HuH-7 (cell line): ENCODE measurements around the gene TLE4.

Source experiments
- DNase-seq: peaks from one replicate; pipeline ENCODE4 v3.0.0; 2011; ENCODE audit warnings: low spot score

TLE4 gene

DNA sequence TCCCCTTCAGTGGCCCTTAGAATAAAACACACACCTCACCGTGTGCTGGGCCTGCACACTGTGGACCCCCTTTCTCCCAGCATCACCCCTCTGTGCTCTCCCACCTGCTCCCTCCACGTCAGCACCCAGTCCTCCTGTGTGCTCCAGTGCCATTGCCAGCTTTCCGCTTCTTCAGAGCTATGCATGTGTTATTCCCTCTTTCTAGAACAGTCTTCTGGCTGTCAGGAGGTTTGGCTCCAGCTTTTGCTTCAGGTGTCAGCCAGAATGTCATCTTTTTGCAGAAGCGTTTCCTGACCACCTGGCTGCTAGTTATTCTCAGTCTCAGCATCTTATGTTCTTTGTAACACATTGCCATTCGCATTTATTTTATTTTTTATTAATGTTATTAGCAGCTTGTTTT is 119.7 kb downstream of the TLE4 start:
- DNase-seq = no peak

DNA sequence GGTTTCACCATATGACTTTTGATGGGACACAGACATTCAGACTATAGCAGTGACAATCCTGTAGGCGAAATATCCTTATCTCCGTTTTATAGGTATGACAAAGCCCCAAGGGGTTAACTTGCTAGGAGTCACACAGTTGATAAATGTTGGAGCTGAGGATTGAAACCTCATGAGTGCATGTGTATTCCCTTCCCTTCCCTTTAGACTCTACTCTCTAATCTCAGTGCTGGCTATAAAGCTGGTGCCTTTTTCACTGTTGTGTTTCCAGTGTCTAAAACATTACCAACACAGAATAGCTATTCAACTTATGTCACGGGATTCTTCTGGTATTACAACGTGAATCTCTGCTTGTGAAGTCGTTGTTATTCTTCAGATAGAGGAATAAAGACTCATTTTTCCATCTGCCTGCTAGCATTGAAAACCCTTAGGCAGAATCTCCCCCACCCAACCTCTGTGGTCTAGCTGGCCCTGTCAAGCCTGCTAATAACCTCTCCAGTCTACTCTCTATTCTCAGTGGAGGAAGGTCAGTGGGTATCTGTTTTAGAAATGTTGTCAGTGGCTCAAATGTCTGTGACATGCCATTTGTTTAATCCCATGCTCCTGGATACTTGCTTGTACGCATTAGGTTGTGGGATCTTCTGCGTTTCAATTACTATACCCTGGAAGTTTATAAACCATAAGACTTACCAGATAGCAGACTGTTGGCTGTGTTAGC is 121.2 kb downstream of the TLE4 start:
- DNase-seq = no peak

DNA sequence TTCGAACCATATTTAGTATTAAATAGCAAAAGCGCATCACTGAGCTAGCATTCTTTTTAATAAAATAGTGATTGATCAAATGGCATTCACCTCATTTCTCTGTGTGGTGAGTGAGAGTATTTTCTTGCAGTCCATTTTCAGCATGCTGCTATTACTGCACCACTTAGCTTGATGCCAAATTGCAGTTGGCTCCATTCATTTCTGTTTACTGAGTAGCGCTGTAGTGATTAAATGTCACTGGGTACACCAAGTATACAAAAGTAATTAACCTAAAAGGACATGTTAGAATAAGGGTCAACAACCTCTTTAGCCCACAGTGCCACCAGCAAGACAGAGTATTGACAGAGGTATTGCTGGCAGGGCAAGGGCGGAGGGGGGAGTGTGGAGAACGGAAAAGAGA is 122.0 kb downstream of the TLE4 start:
- DNase-seq = no peak

DNA sequence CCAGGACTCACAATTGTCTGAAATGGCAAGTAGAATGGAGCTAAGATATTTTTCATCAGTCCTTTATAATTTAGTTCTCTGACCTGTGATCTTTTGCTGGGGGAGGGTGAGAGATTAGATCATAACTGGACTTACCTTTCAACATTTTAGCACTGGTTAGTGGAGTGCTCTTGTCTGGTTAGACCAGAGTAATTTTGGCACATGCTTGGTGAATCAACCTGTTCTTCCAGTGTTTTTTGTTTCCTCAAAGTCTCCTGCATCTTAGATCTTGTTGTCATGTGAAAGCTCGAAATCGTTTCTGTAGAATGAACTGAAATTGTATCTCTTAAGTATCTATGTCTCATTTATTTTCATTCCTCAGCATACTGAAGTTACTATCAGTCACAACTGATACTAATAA is 122.4 kb downstream of the TLE4 start:
- no peak for DNase-seq

DNA sequence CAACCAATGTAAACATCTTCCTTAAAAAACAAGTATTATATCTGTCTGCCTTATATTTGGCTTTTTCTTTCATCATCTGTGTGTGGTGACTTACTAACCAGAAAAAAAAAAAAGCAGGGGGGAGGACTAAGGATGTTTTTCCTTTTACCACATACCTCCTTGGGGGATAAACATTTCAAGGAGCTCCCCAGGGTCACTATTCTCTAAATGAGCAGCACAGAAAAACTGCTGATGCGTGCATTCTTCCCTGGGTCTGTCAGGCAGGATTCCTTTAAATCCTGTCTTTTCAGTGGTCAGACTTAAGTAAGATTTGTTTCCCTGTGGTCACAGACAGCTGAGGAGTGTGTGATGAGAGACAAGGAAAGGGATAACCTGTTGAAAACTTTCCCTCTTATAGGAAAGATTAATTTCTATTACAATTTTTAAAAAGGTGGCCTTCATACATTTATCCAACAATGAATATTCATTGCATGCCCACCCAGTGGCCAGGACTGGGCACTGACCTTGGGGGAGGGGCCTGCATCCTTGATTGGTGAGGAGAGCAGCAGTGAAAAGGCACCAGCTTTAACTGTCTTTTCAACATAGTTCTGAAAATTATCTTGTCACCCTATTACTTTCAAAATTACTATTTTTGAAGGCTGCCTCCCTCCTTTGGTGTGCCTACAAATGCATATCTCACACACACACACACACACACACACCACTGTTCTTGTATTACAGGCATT is 123.1 kb downstream of the TLE4 start:
- DNase-seq = no peak

DNA sequence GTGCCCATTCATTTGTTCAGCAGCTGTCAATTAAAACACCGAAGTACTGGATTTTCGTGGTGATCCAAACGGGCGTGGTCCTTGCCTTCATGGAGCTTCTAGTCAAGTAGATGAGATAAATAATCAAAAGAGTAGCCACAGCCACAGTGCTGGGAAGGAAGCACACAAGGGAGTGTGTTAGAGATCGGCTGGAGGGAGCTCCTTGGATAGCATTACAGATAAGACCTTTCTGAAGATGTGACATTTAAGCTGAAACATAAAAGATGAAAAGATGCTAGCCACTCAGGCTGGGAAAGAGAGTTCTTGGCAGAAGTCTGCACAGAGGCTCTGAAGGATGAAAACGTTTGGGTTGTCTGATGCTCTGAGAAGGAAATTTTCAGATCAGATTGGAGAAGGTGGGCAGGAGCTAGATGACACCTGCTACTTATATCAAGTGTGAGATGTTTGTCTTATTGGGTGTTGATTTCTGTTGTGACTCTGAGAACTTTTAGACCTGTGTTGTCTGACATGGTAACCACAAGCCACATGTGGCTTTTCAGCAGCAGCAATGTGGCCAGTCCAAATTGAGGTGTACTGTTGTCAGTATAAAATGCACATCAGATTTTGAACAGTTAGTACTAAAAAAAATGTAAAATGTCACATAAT is 123.9 kb downstream of the TLE4 start:
- DNase-seq = no peak

DNA sequence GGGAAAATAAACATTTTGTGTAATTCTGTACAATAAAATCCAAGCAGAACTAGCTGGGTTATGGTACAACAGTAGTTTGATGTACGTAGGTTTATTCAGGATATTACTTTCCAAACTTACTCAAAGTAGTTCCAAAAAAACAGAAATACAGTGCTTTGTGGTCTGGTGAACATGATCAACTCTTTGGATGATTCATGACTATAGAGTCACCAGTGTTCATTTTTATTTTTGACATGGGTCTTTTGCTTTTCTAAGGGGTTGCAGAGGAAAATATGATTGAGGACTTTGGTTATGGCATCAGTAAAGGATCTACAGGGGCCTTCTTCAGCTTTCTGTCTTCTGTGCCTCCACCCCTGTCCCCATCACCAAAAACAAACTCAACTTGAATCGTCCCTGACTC is 127.2 kb downstream of the TLE4 start:
- no peak for DNase-seq

DNA sequence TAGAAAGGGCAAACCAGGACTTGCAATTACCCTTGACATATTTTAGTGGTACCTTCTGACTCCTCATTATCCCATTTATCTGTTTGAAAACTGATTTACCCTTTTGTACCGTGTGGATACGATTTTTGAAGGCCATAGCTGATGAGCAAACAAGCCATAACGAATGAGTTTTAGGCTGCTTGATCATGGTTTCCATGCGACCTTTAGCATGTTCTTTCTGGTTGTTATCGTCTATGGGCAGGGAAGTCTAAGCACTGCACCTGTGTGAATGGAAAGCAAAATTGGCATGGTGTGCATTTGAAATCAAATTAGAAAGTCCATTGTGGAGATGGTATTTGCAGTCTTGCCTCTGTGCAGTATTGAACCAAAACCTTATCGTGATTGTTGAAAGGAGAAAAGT is 127.7 kb downstream of the TLE4 start:
- no peak for DNase-seq

DNA sequence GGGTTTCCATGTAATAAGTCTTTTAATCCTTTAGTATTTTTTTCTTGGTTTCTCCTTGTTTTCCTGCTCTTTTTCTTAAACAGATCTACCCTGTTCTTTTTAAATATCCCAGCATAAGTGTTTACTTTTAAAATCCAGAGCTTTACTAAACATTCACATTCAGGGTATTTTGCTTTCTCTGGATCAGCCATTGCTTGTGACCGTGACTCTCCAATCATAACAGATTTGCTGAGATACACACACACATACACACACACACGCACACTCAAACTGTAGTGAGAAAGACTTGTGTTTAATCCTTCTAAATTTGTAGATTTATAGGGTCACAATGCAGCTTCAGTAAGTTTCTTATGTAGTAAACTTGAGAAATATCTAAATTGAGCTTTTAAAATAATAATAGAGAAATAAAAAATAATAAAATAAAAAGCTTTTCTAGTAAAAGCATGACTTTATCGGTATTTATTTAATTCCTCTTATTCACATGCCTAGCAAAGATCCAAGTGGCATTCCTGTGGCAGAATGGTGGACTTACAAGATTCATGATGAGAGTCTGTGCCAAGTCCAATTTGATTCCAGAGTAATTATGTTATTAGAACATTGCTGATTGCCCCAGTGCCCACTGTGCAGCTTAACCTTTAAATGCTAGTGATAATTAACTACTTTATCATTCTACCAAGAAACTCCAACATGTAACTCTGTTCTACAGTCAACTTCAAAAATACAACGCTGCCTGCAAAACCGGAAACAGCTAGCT is 129.0 kb downstream of the TLE4 start:
- no peak for DNase-seq

DNA sequence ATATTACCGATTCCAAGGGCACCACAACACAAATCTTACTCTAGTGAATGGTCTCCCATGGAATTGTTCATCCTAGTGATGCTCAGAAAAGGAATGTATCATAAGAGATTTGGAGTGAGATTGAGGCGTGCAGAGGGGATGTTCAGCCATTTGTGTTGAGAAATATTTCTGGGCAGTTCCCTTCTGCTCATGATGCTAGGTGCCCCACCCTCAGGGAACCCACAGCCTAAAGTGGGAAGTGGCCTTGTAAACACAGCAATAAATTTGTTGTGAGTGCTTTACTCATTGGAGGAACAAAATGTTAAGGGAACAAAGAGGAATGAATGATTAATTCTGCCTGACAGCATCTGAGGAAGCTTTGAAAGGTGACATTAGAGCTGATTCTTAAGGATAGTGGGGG is 129.9 kb downstream of the TLE4 start:
- DNase-seq = no peak

DNA sequence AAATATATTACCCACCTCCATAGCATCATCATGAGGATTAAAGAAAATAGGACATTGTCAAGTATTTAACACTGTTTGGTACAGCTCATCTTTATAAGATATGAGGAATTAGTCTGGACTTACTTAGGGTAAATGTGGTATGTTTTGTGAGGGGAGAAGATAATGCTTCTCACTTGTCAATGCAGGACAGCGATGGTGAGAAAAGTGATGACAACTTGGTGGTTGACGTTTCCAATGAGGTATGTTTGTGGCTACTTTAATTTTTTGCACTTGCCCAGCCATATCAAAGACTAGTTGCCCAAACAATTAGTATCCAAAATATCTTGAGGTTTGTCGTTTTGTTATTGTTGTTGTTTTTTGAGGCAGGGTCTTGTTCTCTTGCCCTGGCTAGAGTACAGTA is 133.9 kb downstream of the TLE4 start:
- DNase-seq = no peak

DNA sequence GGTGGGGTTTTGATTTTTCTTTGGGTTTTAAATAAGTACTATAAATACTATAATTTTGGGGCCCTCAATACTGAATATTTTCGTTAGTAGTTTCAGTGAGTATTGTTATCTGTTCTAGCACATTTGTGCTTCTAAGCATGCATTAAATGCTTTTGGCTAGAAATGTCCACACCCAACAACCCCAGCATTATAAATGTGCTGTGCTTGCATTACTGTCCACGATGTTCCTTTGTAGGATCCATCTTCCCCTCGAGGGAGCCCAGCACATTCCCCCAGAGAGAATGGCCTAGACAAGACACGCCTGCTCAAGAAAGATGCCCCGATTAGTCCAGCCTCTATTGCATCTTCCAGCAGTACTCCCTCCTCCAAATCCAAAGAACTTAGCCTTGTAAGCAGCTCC is 134.7 kb downstream of the TLE4 start:
- DNase-seq = no peak

DNA sequence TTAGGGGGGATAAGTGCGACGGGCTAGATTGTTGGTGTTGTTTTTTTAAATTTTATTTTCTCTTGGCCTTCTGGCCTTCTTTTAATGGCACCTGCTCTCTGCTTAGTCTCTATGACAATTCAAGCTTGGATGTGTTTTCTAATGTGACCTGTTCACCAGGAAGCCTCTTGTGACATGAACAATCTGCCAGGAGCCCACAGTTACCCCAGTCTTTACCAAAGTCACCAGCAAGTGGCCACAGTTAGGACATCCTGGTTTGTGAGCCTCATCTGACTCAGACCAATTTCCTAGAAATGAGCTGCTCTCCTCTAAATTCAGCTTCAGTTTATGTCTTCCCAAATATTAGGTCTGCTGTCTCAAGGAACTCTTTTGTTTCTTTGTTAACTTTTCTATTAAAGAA is 135.8 kb downstream of the TLE4 start:
- no peak for DNase-seq

DNA sequence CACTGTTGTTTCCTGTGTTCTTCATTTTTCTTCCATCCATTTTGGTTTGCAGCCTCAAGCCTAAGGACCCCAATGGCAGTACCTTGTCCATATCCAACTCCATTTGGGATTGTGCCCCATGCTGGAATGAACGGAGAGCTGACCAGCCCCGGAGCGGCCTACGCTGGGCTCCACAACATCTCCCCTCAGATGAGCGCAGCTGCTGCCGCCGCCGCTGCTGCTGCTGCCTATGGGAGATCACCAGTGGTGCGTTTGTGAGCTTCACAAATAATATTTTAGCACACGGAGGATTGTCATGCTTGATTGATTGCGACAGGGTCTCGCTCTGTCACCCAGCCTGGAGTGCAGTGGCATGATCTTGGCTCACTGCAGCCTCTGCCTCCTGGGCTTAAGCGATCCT is 136.8 kb downstream of the TLE4 start:
- no peak for DNase-seq

DNA sequence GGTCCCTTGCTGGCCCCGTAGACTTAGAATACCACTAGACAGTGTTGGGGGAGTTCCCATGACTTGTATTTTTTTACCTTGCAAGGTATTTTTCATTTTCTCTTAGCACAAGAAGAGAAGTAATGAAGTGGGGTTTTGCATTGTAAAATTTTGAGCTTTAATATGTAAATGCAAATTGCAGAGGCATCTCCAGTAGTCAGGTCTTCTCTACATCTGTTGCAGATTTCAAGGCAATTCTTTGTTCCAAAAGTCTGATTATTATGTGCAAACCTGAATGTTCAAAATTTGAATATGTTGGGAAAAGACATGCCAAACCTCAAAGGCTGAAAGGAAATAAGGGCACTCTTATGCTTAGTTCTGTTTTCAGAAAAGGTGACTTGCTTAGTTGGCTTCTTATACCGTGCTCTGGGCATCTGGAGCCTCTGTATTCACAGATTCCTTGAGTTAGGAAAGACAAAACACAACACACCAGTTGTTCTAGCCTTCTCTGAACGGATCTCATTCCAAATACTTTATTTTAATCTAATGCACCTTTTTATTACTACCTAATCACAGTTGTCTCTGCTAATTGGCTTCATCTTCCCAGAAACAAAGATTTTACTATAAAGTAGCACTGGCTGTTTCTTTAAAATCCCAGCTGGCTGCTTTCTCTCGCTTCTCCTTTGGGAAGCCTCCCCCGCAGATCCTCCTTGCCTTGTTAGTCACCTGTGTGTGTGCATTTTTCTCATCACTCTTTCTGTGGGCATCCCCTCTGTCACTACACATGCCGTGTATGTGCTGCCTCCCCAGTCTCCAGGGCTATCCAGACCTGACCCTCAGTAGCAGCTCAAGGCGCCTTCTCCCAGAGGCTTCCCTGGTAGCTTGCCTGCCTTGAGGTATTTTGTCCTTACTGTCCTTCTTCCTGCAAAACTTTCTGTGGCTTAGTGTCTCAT is 138.2 kb downstream of the TLE4 start:
- no peak for DNase-seq

DNA sequence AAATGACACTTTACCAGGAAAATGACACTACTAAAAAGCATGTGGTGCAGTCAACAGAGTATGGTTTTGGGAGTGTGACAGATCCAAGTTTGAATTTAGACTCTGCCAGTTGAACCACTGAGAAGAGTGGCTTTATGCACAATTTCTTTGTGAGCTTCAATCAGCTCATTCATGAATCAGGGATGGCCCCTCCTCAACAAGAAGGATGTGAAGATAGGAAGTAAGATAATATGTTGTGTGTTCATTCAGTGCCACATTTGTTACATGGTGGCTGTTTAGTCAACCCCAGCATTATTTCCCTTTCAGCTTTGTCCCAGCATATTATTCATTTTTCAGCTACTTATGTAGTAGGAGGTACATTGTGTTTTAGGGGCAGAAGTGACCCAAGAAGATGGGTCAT is 140.1 kb downstream of the TLE4 start:
- no peak for DNase-seq

DNA sequence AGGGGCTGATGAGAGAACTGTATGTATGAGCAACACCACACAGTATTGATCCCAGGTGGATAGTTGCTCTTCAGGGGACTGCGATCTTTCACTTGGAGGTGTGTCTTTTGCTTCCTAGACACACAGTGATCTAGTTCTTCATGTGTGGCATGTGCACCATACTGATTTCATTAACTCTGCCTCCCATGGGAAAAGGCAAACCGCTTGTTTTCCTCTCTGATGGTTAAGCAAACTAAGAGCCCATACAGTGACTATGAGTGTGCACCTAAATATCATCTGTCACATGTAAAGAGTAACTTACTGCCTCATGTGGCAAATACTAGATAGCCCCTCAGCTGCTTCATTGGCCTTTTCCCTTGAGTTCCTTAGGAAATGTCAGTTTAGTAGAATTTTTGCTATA is 147.3 kb downstream of the TLE4 start:
- no peak for DNase-seq

DNA sequence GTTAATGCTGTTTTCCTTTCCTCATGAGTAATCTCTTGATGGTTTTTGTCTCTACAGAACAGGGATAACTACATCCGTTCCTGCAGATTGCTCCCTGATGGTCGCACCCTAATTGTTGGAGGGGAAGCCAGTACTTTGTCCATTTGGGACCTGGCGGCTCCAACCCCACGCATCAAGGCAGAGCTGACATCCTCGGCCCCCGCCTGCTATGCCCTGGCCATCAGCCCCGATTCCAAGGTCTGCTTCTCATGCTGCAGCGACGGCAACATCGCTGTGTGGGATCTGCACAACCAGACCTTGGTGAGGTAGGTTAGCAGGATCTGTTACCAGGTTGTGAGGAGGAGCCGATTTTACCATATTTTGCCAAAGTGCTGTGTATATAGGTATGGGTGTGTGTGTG is 148.2 kb downstream of the TLE4 start:
- no peak for DNase-seq

DNA sequence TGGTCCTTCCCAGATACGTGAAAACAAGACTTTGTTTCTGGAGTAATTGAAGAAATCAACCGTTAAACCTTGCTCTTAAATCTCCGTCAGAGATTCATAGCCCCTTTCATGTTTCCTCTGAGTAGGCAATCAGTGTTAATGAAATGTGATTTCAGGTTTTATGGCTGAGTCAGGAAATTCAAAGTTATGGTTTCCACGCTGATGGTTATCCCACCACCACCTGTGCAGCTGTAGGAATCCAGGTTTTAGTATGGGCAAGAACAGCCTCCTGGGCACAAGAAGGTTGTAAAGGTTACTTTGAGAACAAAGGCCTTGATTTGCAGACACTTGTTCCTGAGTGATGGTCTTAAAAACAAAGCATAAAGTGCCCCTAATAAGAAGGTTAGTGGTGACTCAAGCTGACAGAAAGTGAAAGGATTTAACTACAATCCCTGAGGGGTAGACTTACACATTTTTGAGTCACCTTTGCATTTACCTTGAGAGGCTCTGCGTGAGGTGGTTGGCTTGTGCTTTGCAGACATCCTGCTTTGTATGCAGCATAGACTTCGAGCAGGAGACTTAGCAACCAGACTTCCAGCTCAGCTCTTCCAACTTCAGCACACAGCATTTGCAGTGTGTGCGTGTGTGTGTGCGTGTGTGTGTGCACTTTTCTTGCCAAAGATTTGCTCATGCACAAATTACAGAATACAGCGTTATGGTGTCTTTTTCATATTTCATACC is 159.6 kb downstream of the TLE4 start:
- DNase-seq = no peak

DNA sequence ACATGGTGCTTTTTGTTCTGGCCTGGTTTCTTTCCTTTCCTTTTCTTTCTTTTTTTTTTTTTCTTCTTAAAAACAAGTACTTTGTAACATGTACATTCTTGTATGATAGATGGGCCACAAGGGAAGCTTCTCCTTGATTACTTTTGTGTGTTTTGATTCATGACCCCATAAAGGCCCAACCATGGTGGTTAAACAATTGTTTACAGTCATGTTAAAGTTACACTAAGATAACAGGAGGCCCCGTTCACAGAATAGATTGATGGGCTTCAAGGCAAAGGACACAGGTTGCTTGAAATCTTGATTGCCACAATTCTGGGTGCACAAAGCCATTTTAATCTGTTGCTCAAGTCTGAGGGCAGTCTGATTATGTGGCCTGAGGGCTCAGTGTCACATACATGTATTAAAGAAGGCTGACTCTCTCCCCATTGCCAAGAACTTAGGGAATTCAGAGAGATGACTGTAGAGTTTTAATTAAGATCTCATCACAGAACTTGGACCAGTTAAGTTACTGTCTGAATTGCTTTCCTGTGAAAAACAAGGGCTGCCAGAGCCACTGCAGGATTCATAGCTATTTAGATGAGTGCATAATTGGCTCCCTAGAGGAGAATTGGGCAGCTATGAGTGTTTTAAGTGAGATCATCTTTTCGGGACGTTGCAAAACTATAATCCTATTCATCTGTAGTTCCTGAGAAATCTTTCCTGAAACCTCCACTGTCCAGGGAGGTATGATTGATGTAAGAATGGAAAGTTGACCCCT is 163.4 kb downstream of the TLE4 start:
- DNase-seq = no peak
